GM21526 (cell line): Measurements from ENCODE around the gene SEMA4D.

Source experiments
- ATAC-seq: cut with Tn5 transposase; IDR thresholded peaks from one replicate; pipeline ENCODE4 v1.9.1; 2021; ENCODE audit warnings: moderate library complexity; ENCODE audit not compliant: unreplicated experiment, low FRiP score

Gene SEMA4D

GRCh38 chr9:89435071-89435823 is 62.7 kb downstream of the SEMA4D start:
- no peak for ATAC-seq

- ATAC-seq, result no peak
Measured at GRCh38 chr9:89434636-89435035, 63.3 kb downstream of the SEMA4D start.

- ATAC-seq, result no peak
Measured at GRCh38 chr9:89433826-89434225, 64.1 kb downstream of the SEMA4D start.

GRCh38 chr9:89432986-89433530 is 64.9 kb downstream of the SEMA4D start:
- no peak for ATAC-seq

GRCh38 chr9:89431930-89432725 is 65.8 kb downstream of the SEMA4D start:
- ATAC-seq, result no peak

GRCh38 chr9:89430995-89431394 is 66.9 kb downstream of the SEMA4D start:
- no peak for ATAC-seq

- ATAC-seq, result no peak
Measured at GRCh38 chr9:89428901-89429890, 68.7 kb downstream of the SEMA4D start.

GRCh38 chr9:89428222-89428761 is 69.6 kb downstream of the SEMA4D start:
- ATAC-seq, result no peak

GRCh38 chr9:89427621-89428221 is 70.2 kb downstream of the SEMA4D start:
- ATAC-seq, result no peak

GRCh38 chr9:89426384-89426961 is 71.4 kb downstream of the SEMA4D start:
- peak; percentile 52 for ATAC-seq

GRCh38 chr9:89425921-89426383 is 72.0 kb downstream of the SEMA4D start:
- no peak for ATAC-seq

- no peak for ATAC-seq
Measured at GRCh38 chr9:89425024-89425805, 72.7 kb downstream of the SEMA4D start.

GRCh38 chr9:89422151-89422975 is 75.5 kb downstream of the SEMA4D start:
- no peak for ATAC-seq

- ATAC-seq, result no peak
Measured at GRCh38 chr9:89421595-89421994, 76.3 kb downstream of the SEMA4D start.

- ATAC-seq, result no peak
Measured at GRCh38 chr9:89420397-89421178, 77.3 kb downstream of the SEMA4D start.

- ATAC-seq, result no peak
Measured at GRCh38 chr9:89419978-89420394, 77.9 kb downstream of the SEMA4D start.
